AG08396 (cell line): Measurements from ENCODE around the gene PARD3B.

Experiments used
- DNase-seq: peaks from one replicate; pipeline ENCODE4 v3.0.0; 2012; ENCODE audit warnings: low spot score, mixed read lengths

The PARD3B gene

GRCh38 chr2:204662956-204663355 lies 117.7 kb downstream of the PARD3B start:
- DNase-seq: no peak

- no peak for DNase-seq
These were observed 118.6 kb downstream of the PARD3B start for GRCh38 chr2:204663816-204664425.

- DNase-seq: peak; percentile 35
These were observed 119.4 kb downstream of the PARD3B start for GRCh38 chr2:204664708-204665121.

- DNase-seq: peak; percentile 45
These were observed 119.9 kb downstream of the PARD3B start for GRCh38 chr2:204665207-204665606.

GRCh38 chr2:204665771-204666170 lies 120.5 kb downstream of the PARD3B start:
- no peak for DNase-seq

GRCh38 chr2:204667990-204668389 lies 122.7 kb downstream of the PARD3B start:
- DNase-seq: no peak

- DNase-seq: no peak
These were observed 124.1 kb downstream of the PARD3B start for GRCh38 chr2:204669382-204669781.

GRCh38 chr2:204670124-204670523 lies 124.8 kb downstream of the PARD3B start:
- no peak for DNase-seq

- DNase-seq: no peak
These were observed 125.5 kb downstream of the PARD3B start for GRCh38 chr2:204670756-204671155.

- DNase-seq: no peak
These were observed 127.5 kb downstream of the PARD3B start for GRCh38 chr2:204672772-204673171.

- DNase-seq: no peak
These were observed 128.6 kb downstream of the PARD3B start for GRCh38 chr2:204673877-204674276.

GRCh38 chr2:204678031-204678430 lies 132.8 kb downstream of the PARD3B start:
- DNase-seq: no peak

- DNase-seq: no peak
These were observed 135.3 kb downstream of the PARD3B start for GRCh38 chr2:204680576-204680975.

- peak; percentile 30 for DNase-seq
These were observed 136.1 kb downstream of the PARD3B start for GRCh38 chr2:204681412-204681811.

- no peak for DNase-seq
These were observed 138.1 kb downstream of the PARD3B start for GRCh38 chr2:204683384-204683783.

- no peak for DNase-seq
These were observed 141.1 kb downstream of the PARD3B start for GRCh38 chr2:204686406-204686805.

- DNase-seq: no peak
These were observed 142.5 kb downstream of the PARD3B start for GRCh38 chr2:204687776-204688175.

GRCh38 chr2:204691911-204692510 lies 146.7 kb downstream of the PARD3B start:
- DNase-seq: peak; percentile 64

GRCh38 chr2:204692790-204693189 lies 147.5 kb downstream of the PARD3B start:
- no peak for DNase-seq

- no peak for DNase-seq
These were observed 148.0 kb downstream of the PARD3B start for GRCh38 chr2:204693262-204693661.

- DNase-seq: peak; percentile 51
These were observed 150.2 kb downstream of the PARD3B start for GRCh38 chr2:204695506-204695905.

- no peak for DNase-seq
These were observed 150.8 kb downstream of the PARD3B start for GRCh38 chr2:204696124-204696523.

- no peak for DNase-seq
These were observed 160.1 kb downstream of the PARD3B start for GRCh38 chr2:204705243-204705932.
